ENCODE measurements around the gene XPOT.

XPOT gene

GRCh38 chr12:64404470-64405256 lies 471 bp downstream of the XPOT start:
- TF ChIP-seq YY1 (IDR thresholded peaks at IDR 0.05; ENCODE audit: insufficient read depth, insufficient read length): no peak
- no peak for TF ChIP-seq SUZ12 (IDR thresholded peaks at IDR 0.05; ENCODE audit: extremely low read depth, insufficient read depth, insufficient read length)
- TF ChIP-seq ZNF274 (IDR thresholded peaks at IDR 0.05; ENCODE audit: low read depth, low read length): no peak
- Histone ChIP-seq H3K4me3 (ENCODE audit: insufficient read length, low read depth) (peak overlapping the region; percentile 97), H3K36me3 (ENCODE audit: insufficient read depth, insufficient read length, low read length) (peaks cover 7% of the 10 kb centered on the region), H3K9me3 (ENCODE audit: insufficient read depth, low read length) (no peaks in the 10 kb centered on the region), H3K4me1 (ENCODE audit: insufficient read depth, insufficient read length) (no peaks in the 10 kb centered on the region), H3K9ac (ENCODE audit: insufficient read length, low read depth) (peak overlapping the region; percentile 98), H3K27me3 (ENCODE audit: insufficient read depth, insufficient read length) (no peaks in the 10 kb centered on the region)
- DNase-seq (ENCODE audit: low read depth, low spot score): no peak

- no peaks in the 10 kb centered on the region for H3K4me1 ChIP-seq (ENCODE audit: insufficient read depth, insufficient read length)
- H3K9ac ChIP-seq (ENCODE audit: insufficient read length, low read depth): no peak overlapping the region
- TF ChIP-seq SUZ12 (IDR thresholded peaks at IDR 0.05; ENCODE audit: extremely low read depth, insufficient read depth, insufficient read length) (no peak), ZNF274 (IDR thresholded peaks at IDR 0.05; ENCODE audit: low read depth, low read length) (no peak), YY1 (IDR thresholded peaks at IDR 0.05; ENCODE audit: insufficient read depth, insufficient read length) (no peak)
- DNase-seq (ENCODE audit: low read depth, low spot score): no peak
- H3K4me3 ChIP-seq (ENCODE audit: insufficient read length, low read depth): no peak overlapping the region
- no peaks in the 10 kb centered on the region for H3K27me3 ChIP-seq (ENCODE audit: insufficient read depth, insufficient read length)
- peaks cover 35% of the 10 kb centered on the region for H3K36me3 ChIP-seq (ENCODE audit: insufficient read depth, insufficient read length, low read length)
- H3K9me3 ChIP-seq (ENCODE audit: insufficient read depth, low read length): no peaks in the 10 kb centered on the region
Observed at GRCh38 chr12:64407342-64408223, 3.4 kb downstream of the XPOT start.

- DNase-seq (ENCODE audit: low read depth, low spot score): no peak
- no peaks in the 10 kb centered on the region for H3K9me3 ChIP-seq (ENCODE audit: insufficient read depth, low read length)
- no peak overlapping the region for H3K4me3 ChIP-seq (ENCODE audit: insufficient read length, low read depth)
- H3K4me1 ChIP-seq (ENCODE audit: insufficient read depth, insufficient read length): no peaks in the 10 kb centered on the region
- TF ChIP-seq SUZ12 (IDR thresholded peaks at IDR 0.05; ENCODE audit: extremely low read depth, insufficient read depth, insufficient read length) (no peak), YY1 (IDR thresholded peaks at IDR 0.05; ENCODE audit: insufficient read depth, insufficient read length) (no peak), ZNF274 (IDR thresholded peaks at IDR 0.05; ENCODE audit: low read depth, low read length) (no peak)
- no peak overlapping the region for H3K9ac ChIP-seq (ENCODE audit: insufficient read length, low read depth)
- H3K36me3 ChIP-seq (ENCODE audit: insufficient read depth, insufficient read length, low read length): peaks cover 72% of the 10 kb centered on the region
- no peaks in the 10 kb centered on the region for H3K27me3 ChIP-seq (ENCODE audit: insufficient read depth, insufficient read length)
Observed at GRCh38 chr12:64411427-64411826, 7.2 kb downstream of the XPOT start.

GRCh38 chr12:64412459-64412858 lies 8.3 kb downstream of the XPOT start:
- no peaks in the 10 kb centered on the region for H3K9me3 ChIP-seq (ENCODE audit: insufficient read depth, low read length)
- H3K4me3 ChIP-seq (ENCODE audit: insufficient read length, low read depth): no peak overlapping the region
- TF ChIP-seq SUZ12 (IDR thresholded peaks at IDR 0.05; ENCODE audit: extremely low read depth, insufficient read depth, insufficient read length) (no peak), YY1 (IDR thresholded peaks at IDR 0.05; ENCODE audit: insufficient read depth, insufficient read length) (no peak), ZNF274 (IDR thresholded peaks at IDR 0.05; ENCODE audit: low read depth, low read length) (no peak)
- no peaks in the 10 kb centered on the region for H3K27me3 ChIP-seq (ENCODE audit: insufficient read depth, insufficient read length)
- no peaks in the 10 kb centered on the region for H3K4me1 ChIP-seq (ENCODE audit: insufficient read depth, insufficient read length)
- no peak overlapping the region for H3K9ac ChIP-seq (ENCODE audit: insufficient read length, low read depth)
- H3K36me3 ChIP-seq (ENCODE audit: insufficient read depth, insufficient read length, low read length): peaks cover 82% of the 10 kb centered on the region
- DNase-seq (ENCODE audit: low read depth, low spot score): no peak

- no peak overlapping the region for H3K9ac ChIP-seq (ENCODE audit: insufficient read length, low read depth)
- H3K9me3 ChIP-seq (ENCODE audit: insufficient read depth, low read length): no peaks in the 10 kb centered on the region
- no peak for TF ChIP-seq SUZ12 (IDR thresholded peaks at IDR 0.05; ENCODE audit: extremely low read depth, insufficient read depth, insufficient read length)
- TF ChIP-seq ZNF274 (IDR thresholded peaks at IDR 0.05; ENCODE audit: low read depth, low read length): no peak
- TF ChIP-seq YY1 (IDR thresholded peaks at IDR 0.05; ENCODE audit: insufficient read depth, insufficient read length): no peak
- no peaks in the 10 kb centered on the region for H3K4me1 ChIP-seq (ENCODE audit: insufficient read depth, insufficient read length)
- H3K36me3 ChIP-seq (ENCODE audit: insufficient read depth, insufficient read length, low read length): peaks cover 92% of the 10 kb centered on the region
- DNase-seq (ENCODE audit: low read depth, low spot score): no peak
- H3K4me3 ChIP-seq (ENCODE audit: insufficient read length, low read depth): no peak overlapping the region
- H3K27me3 ChIP-seq (ENCODE audit: insufficient read depth, insufficient read length): no peaks in the 10 kb centered on the region
Observed at GRCh38 chr12:64413884-64414283, 9.7 kb downstream of the XPOT start.

- H3K27me3 ChIP-seq (ENCODE audit: insufficient read depth, insufficient read length): no peaks in the 10 kb centered on the region
- no peak overlapping the region for H3K9ac ChIP-seq (ENCODE audit: insufficient read length, low read depth)
- peaks cover 97% of the 10 kb centered on the region for H3K36me3 ChIP-seq (ENCODE audit: insufficient read depth, insufficient read length, low read length)
- H3K4me1 ChIP-seq (ENCODE audit: insufficient read depth, insufficient read length): no peaks in the 10 kb centered on the region
- H3K9me3 ChIP-seq (ENCODE audit: insufficient read depth, low read length): no peaks in the 10 kb centered on the region
- H3K4me3 ChIP-seq (ENCODE audit: insufficient read length, low read depth): no peak overlapping the region
- TF ChIP-seq ZNF274 (IDR thresholded peaks at IDR 0.05; ENCODE audit: low read depth, low read length) (no peak), SUZ12 (IDR thresholded peaks at IDR 0.05; ENCODE audit: extremely low read depth, insufficient read depth, insufficient read length) (no peak), YY1 (IDR thresholded peaks at IDR 0.05; ENCODE audit: insufficient read depth, insufficient read length) (no peak)
- DNase-seq (ENCODE audit: low read depth, low spot score): no peak
Observed at GRCh38 chr12:64418209-64418608, 14.0 kb downstream of the XPOT start.

- no peak for DNase-seq (ENCODE audit: low read depth, low spot score)
- Histone ChIP-seq H3K27me3 (ENCODE audit: insufficient read depth, insufficient read length) (no peaks in the 10 kb centered on the region), H3K4me1 (ENCODE audit: insufficient read depth, insufficient read length) (no peaks in the 10 kb centered on the region), H3K9me3 (ENCODE audit: insufficient read depth, low read length) (no peaks in the 10 kb centered on the region), H3K4me3 (ENCODE audit: insufficient read length, low read depth) (no peak overlapping the region), H3K36me3 (ENCODE audit: insufficient read depth, insufficient read length, low read length) (peaks cover 96% of the 10 kb centered on the region), H3K9ac (ENCODE audit: insufficient read length, low read depth) (no peak overlapping the region)
- no peak for TF ChIP-seq ZNF274 (IDR thresholded peaks at IDR 0.05; ENCODE audit: low read depth, low read length)
- no peak for TF ChIP-seq YY1 (IDR thresholded peaks at IDR 0.05; ENCODE audit: insufficient read depth, insufficient read length)
- no peak for TF ChIP-seq SUZ12 (IDR thresholded peaks at IDR 0.05; ENCODE audit: extremely low read depth, insufficient read depth, insufficient read length)
Observed at GRCh38 chr12:64419696-64420095, 15.5 kb downstream of the XPOT start.
